Measurements from ENCODE around the gene APOB.

Gene APOB

DNA sequence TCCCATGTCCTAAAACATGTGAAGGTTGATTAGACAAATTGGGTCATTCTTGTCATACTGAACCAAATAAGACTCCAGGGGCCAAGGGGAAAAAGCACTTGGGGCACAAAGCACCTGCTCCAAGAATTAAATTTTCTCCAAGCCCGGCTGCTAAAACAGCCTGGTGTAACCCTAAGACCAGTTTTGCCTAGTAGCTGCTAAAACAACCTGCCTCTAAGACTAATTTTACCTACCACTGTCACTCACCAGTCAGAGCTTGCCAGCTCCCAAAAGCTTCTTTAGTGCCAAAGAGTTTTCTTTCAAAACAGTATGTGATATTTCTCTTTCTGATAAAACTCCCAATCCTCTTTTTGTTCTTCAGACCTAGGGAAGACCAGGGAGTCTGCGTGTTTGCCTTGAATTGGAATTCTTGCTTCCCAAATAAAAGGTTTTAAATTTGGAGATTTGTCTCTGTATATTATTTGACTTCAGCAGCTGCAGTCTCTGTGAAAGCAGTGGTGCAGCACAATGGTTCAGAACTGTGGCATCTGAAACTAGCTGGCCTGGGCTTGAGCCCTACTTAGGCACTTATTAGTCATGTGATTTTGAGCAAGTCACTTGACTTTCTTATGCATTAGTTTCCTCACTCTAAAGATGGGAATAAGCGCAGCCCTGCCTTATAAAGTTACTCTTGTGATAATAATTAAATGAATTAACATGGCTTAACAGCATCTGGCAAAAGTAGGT is 16.2 kb upstream of the APOB start:
- Histone ChIP-seq H3K36me3 (ENCODE audit: control insufficient read depth, insufficient read depth, low read length) (no peaks in the 10 kb centered on the region), H4K5ac (ENCODE audit: low read length) (no peak overlapping the region), H2BK5ac (ENCODE audit: low read length) (no peak overlapping the region), H3K79me1 (ENCODE audit: low read length) (no peaks in the 10 kb centered on the region), H3K18ac (ENCODE audit: low read length) (no peak overlapping the region), H3K56ac (ENCODE audit: low read length) (no peak overlapping the region), H3K4me1 (ENCODE audit: control insufficient read depth, low read depth, low read length) (peaks cover 2% of the 10 kb centered on the region), H3K4me3 (ENCODE audit: low read length) (no peak overlapping the region), H3K27ac (ENCODE audit: low read depth, low read length) (no peak overlapping the region), H3K79me2 (ENCODE audit: control insufficient read depth, insufficient read depth, low read length) (no peaks in the 10 kb centered on the region), H2BK15ac (replicated peaks; ENCODE audit: low read depth) (no peak overlapping the region), H3K27me3 (ENCODE audit: insufficient read depth, low read length, poor library complexity) (no peaks in the 10 kb centered on the region), H4K8ac (ENCODE audit: low read depth, low read length) (no peak overlapping the region), H3K4ac (ENCODE audit: low read depth, low read length) (no peak overlapping the region), H3K4me2 (ENCODE audit: low read length) (no peak overlapping the region), H3K23ac (ENCODE audit: low read length) (no peak overlapping the region), H2BK120ac (ENCODE audit: low read depth, low read length) (no peak overlapping the region), H3K9ac (ENCODE audit: low read length) (no peak overlapping the region), H2AK5ac (ENCODE audit: low read length) (no peak overlapping the region)
- no CpG with 5 or more reads among the region's 3 CpGs for WGBS (ENCODE audit: extremely low coverage, insufficient coverage, low lambda C conversion rate)
- DNase-seq = no peak

DNA sequence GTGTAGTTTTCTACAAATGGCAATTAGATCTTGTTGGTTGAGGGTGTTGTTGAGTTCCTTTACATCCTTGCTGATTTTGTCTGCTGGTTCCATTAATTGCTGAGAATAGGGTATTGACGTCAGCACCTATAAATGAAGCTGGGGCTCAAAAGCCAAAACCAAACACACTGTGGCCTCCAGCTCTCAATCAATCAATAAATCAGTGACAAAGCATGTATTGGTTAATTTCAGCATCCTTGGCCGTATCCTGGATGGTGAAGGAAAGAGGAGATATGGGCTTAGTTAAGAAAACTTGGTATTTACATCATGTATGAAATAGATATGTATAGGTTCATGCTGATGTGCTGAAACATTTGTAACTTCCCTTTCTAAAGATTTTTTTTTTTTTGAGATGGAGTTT is 13.2 kb upstream of the APOB start:
- Histone ChIP-seq H3K36me3 (ENCODE audit: control insufficient read depth, insufficient read depth, low read length) (no peaks in the 10 kb centered on the region), H4K8ac (ENCODE audit: low read depth, low read length) (no peak overlapping the region), H3K27me3 (ENCODE audit: insufficient read depth, low read length, poor library complexity) (no peaks in the 10 kb centered on the region), H3K56ac (ENCODE audit: low read length) (no peak overlapping the region), H2BK120ac (ENCODE audit: low read depth, low read length) (no peak overlapping the region), H3K9ac (ENCODE audit: low read length) (no peak overlapping the region), H2AK5ac (ENCODE audit: low read length) (no peak overlapping the region), H3K4ac (ENCODE audit: low read depth, low read length) (no peak overlapping the region), H3K27ac (ENCODE audit: low read depth, low read length) (no peak overlapping the region), H3K79me2 (ENCODE audit: control insufficient read depth, insufficient read depth, low read length) (no peaks in the 10 kb centered on the region), H2BK15ac (replicated peaks; ENCODE audit: low read depth) (no peak overlapping the region), H4K5ac (ENCODE audit: low read length) (no peak overlapping the region), H3K4me1 (ENCODE audit: control insufficient read depth, low read depth, low read length) (peaks cover 2% of the 10 kb centered on the region), H3K23ac (ENCODE audit: low read length) (no peak overlapping the region), H3K79me1 (ENCODE audit: low read length) (no peaks in the 10 kb centered on the region), H3K4me2 (ENCODE audit: low read length) (no peak overlapping the region), H3K18ac (ENCODE audit: low read length) (no peak overlapping the region), H3K4me3 (ENCODE audit: low read length) (no peak overlapping the region), H2BK5ac (ENCODE audit: low read length) (no peak overlapping the region)
- no CpG with 5 or more reads among the region's 2 CpGs for WGBS (ENCODE audit: extremely low coverage, insufficient coverage, low lambda C conversion rate)
- DNase-seq = no peak

DNA sequence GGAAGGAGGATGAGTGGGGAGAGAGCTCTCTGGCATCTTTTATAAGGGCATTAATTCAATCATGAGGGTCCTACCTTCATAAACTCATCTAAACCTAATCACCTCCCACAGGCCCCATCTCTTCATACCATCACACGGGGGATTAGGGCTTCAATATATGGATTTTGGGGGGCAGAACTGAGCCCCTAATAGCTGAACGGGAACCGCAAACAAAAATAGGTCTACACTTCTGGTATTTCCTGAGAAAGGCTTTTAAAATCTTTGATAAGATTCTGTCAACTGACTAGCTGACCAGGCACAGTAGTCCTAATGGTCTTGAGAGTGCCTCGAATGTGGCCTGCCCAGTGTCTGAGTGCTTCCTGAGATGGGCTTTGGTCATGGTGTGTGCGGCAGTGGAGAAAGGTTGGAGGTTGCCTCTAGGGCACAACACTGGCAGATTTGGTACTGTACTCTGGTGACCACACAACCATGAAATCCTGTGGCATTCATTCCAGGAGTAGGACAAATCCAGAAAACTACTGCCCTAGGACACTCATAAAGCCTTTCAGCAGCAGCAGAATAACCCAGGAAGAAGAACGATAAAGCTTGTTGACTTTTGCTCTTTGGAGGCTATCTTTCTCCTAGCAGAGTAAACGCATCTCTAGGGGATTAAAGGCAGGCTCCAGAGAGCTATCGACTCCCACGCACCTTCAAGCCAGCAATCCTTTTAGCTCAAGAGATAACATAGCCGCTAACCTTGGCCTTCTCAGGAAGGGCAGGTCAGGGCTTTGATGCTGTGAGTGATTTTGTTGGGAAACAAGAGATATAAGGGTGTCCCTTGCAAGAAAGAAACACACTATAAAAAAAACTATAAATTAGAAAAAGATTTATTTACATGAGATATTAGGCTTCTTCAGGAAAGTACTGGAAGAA is 12.3 kb upstream of the APOB start:
- Histone ChIP-seq H3K36me3 (ENCODE audit: control insufficient read depth, insufficient read depth, low read length) (no peaks in the 10 kb centered on the region), H2BK120ac (ENCODE audit: low read depth, low read length) (no peak overlapping the region), H4K8ac (ENCODE audit: low read depth, low read length) (no peak overlapping the region), H3K56ac (ENCODE audit: low read length) (no peak overlapping the region), H3K18ac (ENCODE audit: low read length) (no peak overlapping the region), H3K27ac (ENCODE audit: low read depth, low read length) (no peak overlapping the region), H3K79me2 (ENCODE audit: control insufficient read depth, insufficient read depth, low read length) (no peaks in the 10 kb centered on the region), H3K4ac (ENCODE audit: low read depth, low read length) (no peak overlapping the region), H3K9ac (ENCODE audit: low read length) (no peak overlapping the region), H3K23ac (ENCODE audit: low read length) (no peak overlapping the region), H4K5ac (ENCODE audit: low read length) (no peak overlapping the region), H3K79me1 (ENCODE audit: low read length) (no peaks in the 10 kb centered on the region), H2AK5ac (ENCODE audit: low read length) (no peak overlapping the region), H3K27me3 (ENCODE audit: insufficient read depth, low read length, poor library complexity) (no peaks in the 10 kb centered on the region), H3K4me2 (ENCODE audit: low read length) (no peak overlapping the region), H2BK15ac (replicated peaks; ENCODE audit: low read depth) (no peak overlapping the region), H3K4me3 (ENCODE audit: low read length) (no peak overlapping the region), H3K4me1 (ENCODE audit: control insufficient read depth, low read depth, low read length) (peaks cover 2% of the 10 kb centered on the region), H2BK5ac (ENCODE audit: low read length) (no peak overlapping the region)
- peak; percentile 77 for DNase-seq
- WGBS (ENCODE audit: extremely low coverage, insufficient coverage, low lambda C conversion rate) = no CpG with 5 or more reads among the region's 10 CpGs

DNA sequence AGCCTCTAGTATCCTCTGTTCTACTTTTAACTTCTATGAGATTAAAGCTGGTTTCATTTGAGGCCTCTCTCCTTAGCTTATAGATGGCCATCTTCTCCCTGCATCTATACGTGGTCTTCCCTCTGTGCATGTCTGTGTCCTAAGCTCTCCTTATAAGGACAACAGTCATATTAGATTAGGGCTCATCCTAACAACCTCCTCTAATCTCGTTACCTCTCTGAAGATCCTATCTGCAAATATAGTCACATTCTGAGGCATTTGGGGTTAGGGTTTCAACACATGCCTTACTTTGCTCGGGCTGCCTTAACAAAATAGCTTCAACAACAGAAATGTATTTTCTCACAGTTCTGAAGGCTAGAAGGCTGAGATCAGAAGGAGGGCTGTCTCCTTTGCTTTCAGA is 11.6 kb upstream of the APOB start:
- no peak overlapping the region for H2BK120ac ChIP-seq (ENCODE audit: low read depth, low read length)
- no peak overlapping the region for H2BK15ac ChIP-seq (replicated peaks; ENCODE audit: low read depth)
- no peaks in the 10 kb centered on the region for H3K79me2 ChIP-seq (ENCODE audit: control insufficient read depth, insufficient read depth, low read length)
- H3K23ac ChIP-seq (ENCODE audit: low read length) = no peak overlapping the region
- H3K27me3 ChIP-seq (ENCODE audit: insufficient read depth, low read length, poor library complexity) = no peaks in the 10 kb centered on the region
- WGBS (ENCODE audit: extremely low coverage, insufficient coverage, low lambda C conversion rate) = no CpG with 5 or more reads among the region's 3 CpGs
- H3K9ac ChIP-seq (ENCODE audit: low read length) = no peak overlapping the region
- no peak overlapping the region for H3K56ac ChIP-seq (ENCODE audit: low read length)
- H3K36me3 ChIP-seq (ENCODE audit: control insufficient read depth, insufficient read depth, low read length) = no peaks in the 10 kb centered on the region
- no peak overlapping the region for H2AK5ac ChIP-seq (ENCODE audit: low read length)
- H3K79me1 ChIP-seq (ENCODE audit: low read length) = no peaks in the 10 kb centered on the region
- no peak overlapping the region for H3K4ac ChIP-seq (ENCODE audit: low read depth, low read length)
- H4K8ac ChIP-seq (ENCODE audit: low read depth, low read length) = no peak overlapping the region
- H3K4me3 ChIP-seq (ENCODE audit: low read length) = no peak overlapping the region
- DNase-seq = peak; percentile 42
- H3K18ac ChIP-seq (ENCODE audit: low read length) = no peak overlapping the region
- H3K4me2 ChIP-seq (ENCODE audit: low read length) = no peak overlapping the region
- no peak overlapping the region for H2BK5ac ChIP-seq (ENCODE audit: low read length)
- H3K27ac ChIP-seq (ENCODE audit: low read depth, low read length) = no peak overlapping the region
- H3K4me1 ChIP-seq (ENCODE audit: control insufficient read depth, low read depth, low read length) = peaks cover 2% of the 10 kb centered on the region
- no peak overlapping the region for H4K5ac ChIP-seq (ENCODE audit: low read length)

DNA sequence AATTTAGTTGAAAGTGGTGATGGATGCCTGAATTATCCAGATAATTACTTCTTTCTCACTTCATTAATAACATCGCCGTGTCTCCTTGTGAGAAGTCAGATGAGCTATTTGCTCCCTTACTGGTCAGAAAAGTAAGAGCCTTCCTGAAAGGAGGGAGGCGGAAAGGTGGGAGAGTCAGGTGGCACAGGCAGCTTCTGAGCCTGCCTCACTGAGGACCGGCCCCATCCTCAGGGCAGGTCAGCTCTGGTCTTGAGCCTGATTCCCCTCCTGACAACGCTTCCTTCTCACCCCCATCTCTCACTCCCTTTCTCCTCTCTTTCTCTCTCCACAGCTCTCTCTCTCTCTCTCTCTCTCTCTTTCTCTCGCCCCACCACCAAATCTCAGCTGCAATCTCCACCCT is 10.1 kb upstream of the APOB start:
- no peak overlapping the region for H3K23ac ChIP-seq (ENCODE audit: low read length)
- H3K4ac ChIP-seq (ENCODE audit: low read depth, low read length) = no peak overlapping the region
- H2BK120ac ChIP-seq (ENCODE audit: low read depth, low read length) = no peak overlapping the region
- no peak for DNase-seq
- no peak overlapping the region for H4K5ac ChIP-seq (ENCODE audit: low read length)
- H3K79me1 ChIP-seq (ENCODE audit: low read length) = no peaks in the 10 kb centered on the region
- no peak overlapping the region for H3K4me2 ChIP-seq (ENCODE audit: low read length)
- no peak overlapping the region for H3K9ac ChIP-seq (ENCODE audit: low read length)
- no peak overlapping the region for H4K8ac ChIP-seq (ENCODE audit: low read depth, low read length)
- H3K27ac ChIP-seq (ENCODE audit: low read depth, low read length) = no peak overlapping the region
- H3K4me1 ChIP-seq (ENCODE audit: control insufficient read depth, low read depth, low read length) = peaks cover 2% of the 10 kb centered on the region
- H2AK5ac ChIP-seq (ENCODE audit: low read length) = no peak overlapping the region
- H3K27me3 ChIP-seq (ENCODE audit: insufficient read depth, low read length, poor library complexity) = no peaks in the 10 kb centered on the region
- no peak overlapping the region for H3K18ac ChIP-seq (ENCODE audit: low read length)
- H3K56ac ChIP-seq (ENCODE audit: low read length) = no peak overlapping the region
- no peaks in the 10 kb centered on the region for H3K79me2 ChIP-seq (ENCODE audit: control insufficient read depth, insufficient read depth, low read length)
- no peak overlapping the region for H3K4me3 ChIP-seq (ENCODE audit: low read length)
- no peaks in the 10 kb centered on the region for H3K36me3 ChIP-seq (ENCODE audit: control insufficient read depth, insufficient read depth, low read length)
- no CpG with 5 or more reads among the region's 6 CpGs for WGBS (ENCODE audit: extremely low coverage, insufficient coverage, low lambda C conversion rate)
- no peak overlapping the region for H2BK5ac ChIP-seq (ENCODE audit: low read length)
- no peak overlapping the region for H2BK15ac ChIP-seq (replicated peaks; ENCODE audit: low read depth)

Measured in mesendoderm (in vitro differentiated cells).